Suppressor macrophage treated with lipopolysaccharide for 1 hour (primary cell): Measurements from ENCODE around the gene POPDC3.
"Not testable (repeated sequence)": the region's sequence is repeated elsewhere in the genome, so short reads cannot be mapped to it uniquely, and the experiment has no call there.

ENCODE experiments used
- DNase-seq, 3 donors: peaks; one replicate each; pipeline ENCODE4 v3.0.0-alpha.2; 2020 to 2022

Gene POPDC3

GRCh38 chr6:105194106-105194505, 14.3 kb upstream of the POPDC3 start:
- no peak for DNase-seq

- no peak for DNase-seq
Observed at GRCh38 chr6:105193647-105194046, 13.8 kb upstream of the POPDC3 start.

- no peak for DNase-seq
Observed at GRCh38 chr6:105192707-105193465, 13.1 kb upstream of the POPDC3 start.

GRCh38 chr6:105191351-105191750, 11.5 kb upstream of the POPDC3 start:
- DNase-seq = no peak

GRCh38 chr6:105189026-105189820, 9.4 kb upstream of the POPDC3 start:
- no peak for DNase-seq

- no peak for DNase-seq
Observed at GRCh38 chr6:105188251-105188650, 8.4 kb upstream of the POPDC3 start.

DNA sequence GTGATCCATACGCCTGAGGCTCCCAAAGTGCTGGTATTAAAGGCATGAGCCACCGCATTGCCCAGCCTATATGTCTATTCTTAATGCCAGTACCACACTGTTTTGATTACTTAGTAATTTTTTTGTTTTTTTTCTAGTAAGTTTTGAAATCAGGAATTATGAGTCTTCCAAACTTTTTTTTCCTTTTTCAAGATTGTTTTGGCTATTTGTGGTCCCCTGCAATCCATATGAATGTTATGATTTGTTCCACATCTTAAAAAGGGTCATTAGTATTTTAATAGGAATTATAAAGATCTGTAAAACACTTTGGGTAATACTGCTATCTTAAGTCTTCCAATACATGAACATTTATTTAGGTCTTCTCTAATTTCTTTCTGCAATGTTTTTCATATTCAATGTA, 6.8 kb upstream of the POPDC3 start:
- no peak for DNase-seq

DNA sequence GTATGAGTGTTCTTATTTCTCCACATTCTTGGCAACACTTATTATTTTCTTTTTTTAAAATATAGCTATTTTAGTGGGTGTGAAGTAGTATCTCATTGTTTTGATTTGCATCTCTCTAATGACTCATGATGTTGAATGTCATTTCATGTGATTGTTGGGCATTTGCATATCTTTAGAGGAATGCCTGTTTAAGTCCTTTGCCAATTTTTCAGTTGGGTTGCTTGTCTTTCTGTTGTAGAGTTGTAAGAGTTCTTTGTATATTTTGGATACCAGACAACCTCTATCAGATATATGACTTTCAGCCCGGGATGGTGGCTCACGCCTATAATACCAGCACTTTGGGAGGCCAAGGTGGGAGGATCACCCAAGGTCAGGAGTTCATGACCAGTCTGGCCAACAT, 5.1 kb upstream of the POPDC3 start:
- DNase-seq = no peak

GRCh38 chr6:105181981-105182515, 2.2 kb upstream of the POPDC3 start:
- DNase-seq = no peak

- no peak for DNase-seq
Observed at GRCh38 chr6:105178636-105179035, 1.2 kb downstream of the POPDC3 start.

DNA sequence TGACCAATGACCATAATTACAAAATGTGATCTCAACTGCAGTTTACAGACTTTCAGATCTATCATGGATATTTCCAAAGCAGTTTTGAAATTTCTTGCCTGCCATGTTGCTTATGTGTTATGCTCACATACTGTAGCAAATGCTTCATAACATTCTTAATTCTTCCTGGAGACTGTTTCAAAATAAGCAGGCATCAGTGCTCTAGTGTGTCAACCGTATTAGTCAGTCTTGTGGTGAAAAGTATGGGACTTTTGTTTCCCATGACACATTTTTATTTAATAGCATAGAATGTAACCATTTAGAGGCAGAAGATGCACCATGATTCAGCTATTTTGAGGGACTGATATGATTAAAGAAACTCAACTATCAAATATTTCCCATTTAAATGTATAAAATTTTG, 1.7 kb downstream of the POPDC3 start:
- DNase-seq = peak in 2 of 3 donors; percentile 13 to 57

DNA sequence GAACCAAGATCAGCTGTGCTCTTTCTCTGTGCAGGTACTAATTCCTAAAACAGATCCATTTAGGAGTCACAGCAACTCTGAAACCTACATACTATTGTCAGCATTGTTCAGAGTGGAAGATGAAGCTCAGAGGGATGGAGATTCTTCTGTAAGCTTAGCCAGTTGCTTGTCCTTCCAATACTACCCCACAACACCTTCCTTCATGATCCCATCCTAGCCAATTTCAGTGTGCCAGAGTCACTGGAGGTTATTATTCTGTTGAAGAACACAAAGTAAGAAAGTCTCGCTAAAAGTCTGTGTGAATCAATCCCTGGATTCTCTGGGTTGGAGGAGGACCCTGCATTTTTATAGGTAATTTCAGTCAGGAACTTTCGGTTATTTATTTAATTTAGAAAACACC, 2.3 kb downstream of the POPDC3 start:
- no peak for DNase-seq

GRCh38 chr6:105174512-105174911, 5.3 kb downstream of the POPDC3 start:
- DNase-seq = no peak

DNA sequence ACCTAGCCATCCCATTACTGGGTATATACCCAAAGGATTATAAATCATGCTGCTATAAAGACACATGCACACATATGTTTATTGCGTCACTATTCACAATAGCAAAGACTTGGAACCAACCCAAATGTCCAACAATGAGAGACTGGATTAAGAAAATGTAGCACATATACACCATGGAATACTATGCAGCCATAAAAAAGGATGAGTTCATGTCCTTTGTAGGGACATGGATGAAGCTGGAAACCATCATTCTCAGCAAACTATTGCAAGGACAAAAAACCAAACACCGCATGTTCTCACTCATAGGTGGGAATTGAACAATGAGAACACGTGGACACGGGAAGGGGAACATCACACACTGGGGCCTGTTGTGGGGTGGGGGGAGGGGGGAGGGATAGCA, 7.3 kb downstream of the POPDC3 start:
- DNase-seq = not testable (repeated sequence)

GRCh38 chr6:105170059-105170458, 9.8 kb downstream of the POPDC3 start:
- DNase-seq = no peak

DNA sequence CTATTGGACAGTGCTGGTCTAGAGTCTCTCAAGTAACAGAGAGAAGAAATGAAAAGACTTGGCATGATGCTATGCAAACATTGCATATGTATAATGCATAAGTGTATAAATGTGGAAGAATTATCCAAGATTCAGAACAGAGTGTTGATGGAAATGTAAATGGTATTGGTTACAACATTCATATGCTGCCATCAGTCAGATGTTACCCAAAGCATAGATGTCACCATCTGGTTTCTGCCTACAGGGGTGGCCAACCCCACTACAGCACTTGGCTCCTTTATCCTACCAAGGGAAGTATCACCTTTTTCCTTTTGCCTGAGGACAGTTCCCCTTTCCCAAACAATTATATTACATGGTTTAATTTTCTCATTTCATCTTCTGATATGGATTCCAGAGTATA, 11.9 kb downstream of the POPDC3 start:
- DNase-seq = no peak

DNA sequence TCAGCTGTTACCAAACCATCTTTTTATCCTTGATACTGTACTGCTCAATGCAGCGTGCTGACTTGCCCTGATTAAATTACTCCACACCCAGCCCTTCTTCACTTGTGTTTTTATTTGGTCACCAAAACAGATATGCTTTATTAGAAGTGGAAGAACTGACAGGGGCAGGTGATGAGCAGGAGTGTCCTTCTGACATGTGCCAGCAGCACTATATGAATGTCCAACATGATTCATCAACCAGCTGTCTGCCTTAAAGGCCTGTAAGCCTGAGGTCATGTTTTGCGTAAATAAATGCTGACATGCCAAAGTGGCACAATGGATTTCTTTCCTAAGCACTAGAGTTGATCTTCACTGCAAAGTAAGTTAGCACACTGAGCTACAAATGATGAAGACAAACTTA, 15.4 kb downstream of the POPDC3 start:
- no peak for DNase-seq

DNA sequence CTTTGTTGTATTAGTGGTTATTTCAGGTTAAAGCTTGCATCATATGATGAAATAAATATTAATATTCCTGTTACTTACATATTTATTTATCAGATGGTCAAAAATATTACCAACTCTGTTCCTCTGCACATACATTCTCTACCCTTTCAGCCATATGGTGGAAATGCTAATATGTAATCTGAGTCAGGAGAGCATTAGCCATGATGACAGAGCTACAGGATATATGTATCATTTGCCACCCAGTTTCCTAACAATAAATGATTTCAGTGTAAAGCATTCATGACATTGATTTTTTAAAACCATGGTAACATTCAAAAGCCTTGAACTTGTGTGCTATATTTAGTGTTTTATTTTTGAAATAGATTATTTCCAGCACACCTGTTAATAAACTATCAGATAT, 16.6 kb downstream of the POPDC3 start:
- DNase-seq = no peak

- DNase-seq = no peak
Observed at GRCh38 chr6:105162377-105162776, 17.4 kb downstream of the POPDC3 start.

DNA sequence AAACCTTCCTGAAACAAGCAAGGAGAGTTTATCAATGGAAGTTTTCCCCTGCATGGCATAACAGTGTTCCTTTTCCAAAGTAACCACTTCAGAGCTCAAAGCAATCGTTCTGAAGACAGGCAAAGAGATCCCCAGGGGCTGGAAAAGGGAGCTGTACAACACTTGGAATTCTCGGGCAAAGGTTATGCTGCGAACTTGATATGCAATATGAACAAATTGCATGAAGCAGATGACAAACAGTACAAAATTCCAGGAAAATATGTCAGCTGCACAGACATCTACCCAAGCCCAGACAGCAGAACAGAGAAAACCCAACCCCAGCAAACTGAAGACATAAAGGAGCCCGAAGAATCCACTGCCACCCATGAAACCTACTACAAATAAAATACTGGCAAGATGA, 18.4 kb downstream of the POPDC3 start:
- DNase-seq = no peak

- DNase-seq = no peak
Observed at GRCh38 chr6:105153676-105154075, 26.1 kb downstream of the POPDC3 start.

GRCh38 chr6:105152880-105153279, 26.9 kb downstream of the POPDC3 start:
- DNase-seq = no peak

DNA sequence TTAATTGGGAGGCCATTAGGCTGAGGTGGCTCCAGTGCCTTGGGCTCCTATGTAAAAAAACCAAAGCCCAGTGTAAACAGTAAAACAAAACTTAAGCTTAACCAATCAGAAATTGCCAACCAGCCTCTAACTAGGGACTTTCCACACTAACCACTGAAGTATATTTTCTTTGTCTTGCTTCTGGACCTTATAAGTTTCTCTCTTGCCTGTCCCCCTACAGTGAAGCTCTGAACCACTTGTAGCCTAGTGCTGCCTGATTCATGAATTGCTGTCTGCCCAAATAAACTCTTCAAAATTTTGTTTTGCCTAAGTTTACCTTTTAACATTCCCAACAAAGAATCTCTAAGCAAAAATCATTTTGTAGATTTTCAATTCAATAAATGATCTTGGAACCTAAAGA, 28.2 kb downstream of the POPDC3 start:
- DNase-seq = no peak

- DNase-seq = no peak
Observed at GRCh38 chr6:105138141-105138540, 41.7 kb downstream of the POPDC3 start.
